Pons (tissue), 1 donor: ENCODE measurements around the gene PLD3.

Experiments used
- DNase-seq: peaks from one replicate; pipeline ENCODE4 v3.0.0-alpha.2; 2016; ENCODE audit warnings: low spot score

PLD3 gene

GRCh38 chr19:40413291-40413845 lies 64.9 kb downstream of the PLD3 start, which contains the start of gene PRX:
TSS of gene PRX (minus strand) at chr19:40413378. CDS start at chr19:40407932, 5,446 bp downstream.
- DNase-seq, result no peak

DNA sequence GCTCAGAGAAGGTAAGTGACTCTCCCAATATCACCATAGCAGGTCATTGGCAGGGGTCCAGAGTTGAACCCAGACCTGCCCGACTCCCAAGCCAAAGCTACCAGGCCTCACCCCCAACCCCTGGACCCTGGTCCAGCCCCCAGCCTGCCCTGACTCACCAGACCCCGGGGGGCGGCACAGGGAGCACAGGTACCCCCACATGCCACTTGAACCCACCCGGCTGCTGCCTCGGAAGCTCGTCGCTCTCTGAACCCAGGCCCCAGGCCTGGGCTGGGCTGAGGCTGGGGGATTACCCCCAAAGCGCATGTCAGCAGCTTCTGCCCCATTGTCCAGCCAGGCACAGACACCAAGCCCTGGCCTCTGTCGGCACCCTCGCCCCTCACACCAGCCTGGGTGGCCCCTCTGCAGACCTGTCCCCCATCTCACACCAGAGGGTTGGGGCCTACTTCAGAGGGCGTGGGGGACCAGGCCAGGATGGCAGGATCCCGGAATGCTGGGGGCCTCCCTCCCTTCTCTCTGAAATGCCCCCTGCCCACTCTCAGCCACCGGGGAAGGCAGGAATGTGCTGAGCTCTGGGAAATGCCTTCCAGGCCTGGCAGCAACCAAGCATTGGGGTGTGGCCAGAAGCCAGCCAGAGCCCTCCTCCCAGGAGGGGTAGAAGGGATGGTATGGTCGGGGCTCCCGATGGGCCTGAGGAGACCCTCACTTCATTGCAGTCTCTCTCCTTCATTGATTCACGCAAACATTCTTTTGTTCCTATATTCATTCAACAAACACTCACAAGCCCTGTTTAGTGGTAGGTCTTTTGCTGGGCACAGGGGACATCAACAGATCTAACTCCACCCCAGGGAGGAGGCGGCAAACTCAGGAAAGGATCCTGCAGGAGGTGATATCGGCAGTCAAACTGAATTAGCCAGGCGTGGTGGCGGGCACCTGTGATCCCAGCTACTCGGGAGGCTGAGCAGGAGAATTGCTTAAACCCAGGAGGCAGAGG lies 66.3 kb downstream of the PLD3 start:
- no peak for DNase-seq

- no peak for DNase-seq
Observed at GRCh38 chr19:40415768-40416167, 67.3 kb downstream of the PLD3 start.

DNA sequence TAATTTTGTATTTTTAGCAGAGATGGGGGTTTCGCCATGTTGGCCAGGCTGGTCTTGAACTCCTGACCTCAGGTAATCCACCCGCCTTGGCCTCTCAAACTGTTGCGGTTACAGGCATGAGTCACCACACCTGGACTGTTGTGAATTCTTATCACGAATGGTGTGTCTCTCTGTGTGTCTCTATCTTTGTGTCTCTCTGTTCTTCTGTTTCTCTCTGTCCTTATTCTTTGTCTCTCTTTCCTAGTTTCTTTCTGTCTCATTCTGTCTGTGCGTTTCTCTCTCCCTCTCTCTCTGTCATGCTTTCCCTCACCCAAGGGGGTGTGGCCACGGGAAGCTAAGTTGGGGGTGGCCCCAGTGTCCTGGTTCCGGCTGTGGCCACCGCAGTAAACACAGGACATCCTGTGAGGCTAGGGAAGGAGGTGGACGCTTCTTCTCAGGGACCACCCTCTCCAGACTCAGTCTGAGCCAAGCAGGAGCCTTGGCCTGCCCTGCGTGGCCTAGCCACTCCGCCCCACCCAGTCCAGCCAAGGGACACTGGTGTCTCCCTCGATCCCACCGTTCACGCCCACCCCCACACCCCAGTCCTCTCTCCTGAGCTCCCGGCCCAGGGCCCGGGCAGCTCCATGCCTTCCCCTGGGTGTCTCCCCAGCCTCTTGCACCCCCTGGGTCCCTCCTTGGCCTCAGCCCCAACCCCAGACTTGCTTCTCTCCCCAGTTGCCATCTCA lies 68.6 kb downstream of the PLD3 start:
- no peak for DNase-seq

DNA sequence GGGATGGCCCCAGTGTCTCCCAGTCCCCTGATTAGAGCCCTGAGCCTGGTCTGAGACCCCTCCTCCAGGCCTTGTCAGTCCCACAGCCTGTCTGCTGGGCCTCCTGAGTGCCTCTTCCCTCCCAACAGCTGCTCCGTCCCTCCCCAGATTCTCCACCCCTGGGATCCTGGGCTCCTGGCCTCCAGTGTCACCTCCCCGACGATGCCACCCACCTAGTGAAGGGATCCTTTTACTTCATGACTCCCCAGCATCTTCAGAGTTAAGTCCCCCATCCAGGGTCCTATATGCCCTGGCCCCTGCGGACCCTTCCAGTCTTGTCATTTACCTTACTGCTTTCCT lies 69.1 kb downstream of the PLD3 start:
- DNase-seq, result no peak

GRCh38 chr19:40418040-40418439 lies 69.5 kb downstream of the PLD3 start:
- DNase-seq, result no peak

- DNase-seq, result no peak
Observed at GRCh38 chr19:40419066-40419612, 70.6 kb downstream of the PLD3 start.

DNA sequence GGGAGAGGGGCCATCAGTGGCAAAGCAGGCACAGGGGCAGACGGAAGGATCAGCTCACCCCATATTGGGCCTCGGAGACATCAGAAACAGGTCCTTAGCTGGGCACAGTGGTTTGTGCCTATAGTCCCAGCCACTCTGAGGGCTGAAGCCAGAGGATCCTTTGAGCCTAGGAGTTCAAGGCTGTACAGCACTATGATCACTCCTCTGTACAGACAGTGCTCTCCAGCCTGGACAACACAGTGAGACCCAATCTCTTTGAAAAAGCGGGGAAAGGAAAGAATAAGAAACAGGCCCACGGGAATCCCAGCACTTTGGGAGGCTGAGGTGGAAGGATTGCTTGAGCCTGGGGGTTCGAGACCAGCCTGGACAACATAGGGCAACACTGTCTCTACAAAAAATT lies 71.3 kb downstream of the PLD3 start:
- DNase-seq, result no peak

GRCh38 chr19:40420451-40420765 lies 71.9 kb downstream of the PLD3 start:
- DNase-seq, result no peak

DNA sequence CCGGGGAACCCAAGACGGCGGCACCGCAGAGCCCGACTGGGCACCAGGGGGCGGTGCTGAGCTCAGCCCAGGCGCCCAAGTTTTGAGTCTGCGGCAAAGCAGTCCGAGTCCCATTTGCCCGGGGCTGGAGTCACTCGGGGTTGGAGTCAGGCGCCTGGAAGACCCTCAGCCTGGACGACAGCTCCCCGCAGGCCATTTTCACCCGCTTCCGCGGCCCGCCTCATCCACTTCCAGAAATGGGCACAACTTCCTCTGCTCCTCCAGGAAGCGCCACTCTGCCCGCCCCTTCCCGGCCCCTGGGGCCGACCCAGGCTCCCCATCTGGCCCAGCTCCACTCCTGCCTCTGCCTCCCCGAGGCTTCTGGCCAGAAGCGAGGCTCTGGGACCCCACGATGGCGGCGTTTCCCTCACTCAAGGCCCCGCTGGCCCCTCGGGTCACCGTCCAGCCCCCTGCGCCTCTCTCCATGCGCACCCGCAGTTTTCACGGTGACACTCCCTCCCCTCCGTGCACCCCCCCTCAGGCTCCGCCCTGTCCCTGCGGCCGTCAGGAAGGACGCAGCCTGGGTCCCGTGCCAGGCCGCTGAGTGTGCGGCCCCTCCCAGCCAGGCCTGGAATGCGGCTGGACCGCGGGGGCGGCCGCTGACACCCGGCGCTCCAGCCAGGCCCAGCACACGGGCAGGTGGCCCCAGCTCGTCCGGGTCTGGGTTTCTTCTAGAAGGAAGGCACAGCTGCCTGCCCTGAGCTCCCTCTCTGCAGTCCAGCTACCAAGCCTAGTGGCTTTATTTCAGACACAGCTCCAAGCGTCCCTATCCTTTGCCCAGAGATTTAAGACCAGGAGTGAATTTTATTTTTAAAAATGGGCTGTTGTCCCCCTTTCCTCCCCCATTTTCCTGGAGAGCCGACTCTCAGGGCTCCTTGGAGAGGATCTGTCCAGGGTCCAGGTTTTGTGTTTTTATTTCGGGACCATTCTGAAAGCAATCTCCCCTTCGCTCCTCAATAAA lies 72.6 kb downstream of the PLD3 start:
- DNase-seq, result peak; percentile 85

- no peak for DNase-seq
Observed at GRCh38 chr19:40421993-40422747, 73.7 kb downstream of the PLD3 start.

DNA sequence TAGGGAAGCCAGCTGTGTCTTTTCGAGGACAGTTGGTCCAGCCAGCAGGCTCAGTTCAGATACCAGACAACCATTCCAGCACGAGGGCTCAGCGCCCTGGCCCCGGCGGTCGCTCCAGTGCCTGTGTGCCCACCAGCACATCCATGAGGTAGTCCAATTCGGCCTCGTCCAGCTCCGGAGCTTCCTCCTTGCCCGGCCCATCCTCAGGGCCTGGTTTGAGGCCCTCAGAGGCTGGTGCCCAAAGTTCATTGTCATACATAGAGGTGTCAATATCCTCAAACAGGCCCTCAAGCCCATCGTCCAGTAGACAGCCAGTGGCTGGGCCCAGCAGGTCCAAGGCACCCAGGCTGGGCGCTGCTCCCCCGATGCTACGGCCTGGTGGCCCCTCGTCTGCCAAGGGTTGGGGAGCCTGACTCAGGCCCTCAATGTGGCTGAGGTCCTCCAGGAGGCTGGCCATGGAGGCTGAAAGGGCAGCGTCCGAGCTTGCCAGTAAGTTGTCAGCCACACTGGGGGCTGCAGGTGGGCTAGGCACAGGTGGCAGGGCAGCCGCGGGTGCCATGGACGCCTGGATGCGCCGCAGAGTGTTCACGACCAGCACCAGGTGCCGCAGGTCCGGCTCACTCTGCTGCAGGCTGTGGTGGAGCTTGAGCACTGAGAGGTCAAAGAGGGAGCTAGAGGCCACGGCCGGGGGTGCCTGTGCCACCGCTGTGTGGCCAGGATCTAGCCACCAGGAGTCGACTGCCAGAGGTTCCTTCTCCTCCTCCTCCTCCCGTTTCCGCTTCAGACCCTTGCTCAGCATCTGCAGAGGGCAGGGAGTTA lies 74.5 kb downstream of the PLD3 start:
- no peak for DNase-seq

DNA sequence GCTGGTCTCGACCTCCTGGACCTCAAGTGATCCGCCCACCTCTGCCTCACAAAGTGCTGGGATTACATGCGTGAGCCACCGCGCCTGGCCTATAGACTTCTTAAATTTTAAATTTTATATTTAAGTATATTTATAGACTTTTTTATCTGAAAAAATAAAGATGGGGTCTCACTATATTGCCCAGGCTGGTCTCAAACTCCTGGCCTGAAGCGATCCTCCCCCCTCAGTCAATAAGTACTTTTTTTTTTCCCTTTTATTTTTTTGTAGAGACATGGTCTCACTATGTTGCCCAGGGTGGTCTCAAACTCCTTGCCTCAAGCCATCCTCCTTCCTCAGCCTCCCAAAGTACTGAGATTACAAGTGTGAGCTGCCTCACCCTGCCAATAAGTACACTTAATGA lies 75.4 kb downstream of the PLD3 start:
- no peak for DNase-seq

DNA sequence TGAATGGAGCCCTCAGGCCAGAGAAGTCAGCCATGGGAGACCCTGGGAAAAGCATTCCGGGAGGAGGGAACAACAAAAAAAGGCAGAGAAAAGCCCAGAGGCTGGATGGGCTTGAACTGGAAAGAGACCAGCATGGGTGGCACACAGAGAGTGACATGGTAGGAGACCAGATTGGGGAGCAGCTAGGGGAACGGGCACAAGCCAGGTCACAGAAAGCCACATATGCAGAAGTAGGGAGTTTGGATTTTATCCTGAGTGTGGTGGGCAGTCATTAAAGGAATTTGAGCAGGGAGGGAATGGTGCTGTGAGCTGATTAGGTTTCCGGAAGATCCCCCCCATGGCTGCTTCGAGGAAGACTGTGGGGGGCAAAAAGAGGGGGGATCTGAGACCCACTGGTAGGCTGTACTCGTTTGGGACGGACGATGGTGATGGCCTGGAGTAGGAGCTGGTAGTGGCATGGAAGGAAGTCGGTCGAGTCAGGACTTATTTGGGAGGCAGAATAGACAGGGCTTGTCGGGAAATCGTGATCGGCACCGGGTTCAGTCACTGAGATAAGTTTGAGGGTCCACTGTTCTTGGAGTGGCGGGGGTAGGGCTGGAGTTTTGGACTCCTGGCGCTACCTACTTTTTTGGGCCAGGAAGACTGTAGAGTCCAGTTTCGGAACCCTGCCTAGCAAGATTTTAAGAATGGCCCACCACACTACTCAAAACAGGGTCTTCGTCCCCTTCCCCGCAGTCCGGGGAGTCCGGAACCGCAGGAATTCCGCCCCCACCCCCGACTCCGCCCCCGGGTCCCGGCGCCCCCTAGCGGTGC lies 76.3 kb downstream of the PLD3 start:
- no peak for DNase-seq

GRCh38 chr19:40425450-40426287 lies 77.2 kb downstream of the PLD3 start, which contains the start of gene SERTAD1:
TSS of gene SERTAD1 (minus strand) at chr19:40425992. CDS start at chr19:40423546, 2,446 bp downstream.
- DNase-seq, result peak; percentile 99
